ENCODE data around the gene FOXJ1.
"Not testable (repeated sequence)": the region's sequence is repeated elsewhere in the genome, so short reads cannot be mapped to it uniquely, and the experiment has no call there.

Gene FOXJ1, protein sequence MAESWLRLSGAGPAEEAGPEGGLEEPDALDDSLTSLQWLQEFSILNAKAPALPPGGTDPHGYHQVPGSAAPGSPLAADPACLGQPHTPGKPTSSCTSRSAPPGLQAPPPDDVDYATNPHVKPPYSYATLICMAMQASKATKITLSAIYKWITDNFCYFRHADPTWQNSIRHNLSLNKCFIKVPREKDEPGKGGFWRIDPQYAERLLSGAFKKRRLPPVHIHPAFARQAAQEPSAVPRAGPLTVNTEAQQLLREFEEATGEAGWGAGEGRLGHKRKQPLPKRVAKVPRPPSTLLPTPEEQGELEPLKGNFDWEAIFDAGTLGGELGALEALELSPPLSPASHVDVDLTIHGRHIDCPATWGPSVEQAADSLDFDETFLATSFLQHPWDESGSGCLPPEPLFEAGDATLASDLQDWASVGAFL

GRCh38 chr17:76141212-76142038 is at the start of gene FOXJ1:
Gene FOXJ1 (minus strand): TSS chr17:76141245. CDS start chr17:76140395, 850 bp downstream.
- DNase-seq: peak; percentile 89

- DNase-seq: no peak
Measured at GRCh38 chr17:76189741-76190140, 48.7 kb upstream of the FOXJ1 start.

- DNase-seq: no peak
Measured at GRCh38 chr17:76189247-76189646, 48.2 kb upstream of the FOXJ1 start.

DNA sequence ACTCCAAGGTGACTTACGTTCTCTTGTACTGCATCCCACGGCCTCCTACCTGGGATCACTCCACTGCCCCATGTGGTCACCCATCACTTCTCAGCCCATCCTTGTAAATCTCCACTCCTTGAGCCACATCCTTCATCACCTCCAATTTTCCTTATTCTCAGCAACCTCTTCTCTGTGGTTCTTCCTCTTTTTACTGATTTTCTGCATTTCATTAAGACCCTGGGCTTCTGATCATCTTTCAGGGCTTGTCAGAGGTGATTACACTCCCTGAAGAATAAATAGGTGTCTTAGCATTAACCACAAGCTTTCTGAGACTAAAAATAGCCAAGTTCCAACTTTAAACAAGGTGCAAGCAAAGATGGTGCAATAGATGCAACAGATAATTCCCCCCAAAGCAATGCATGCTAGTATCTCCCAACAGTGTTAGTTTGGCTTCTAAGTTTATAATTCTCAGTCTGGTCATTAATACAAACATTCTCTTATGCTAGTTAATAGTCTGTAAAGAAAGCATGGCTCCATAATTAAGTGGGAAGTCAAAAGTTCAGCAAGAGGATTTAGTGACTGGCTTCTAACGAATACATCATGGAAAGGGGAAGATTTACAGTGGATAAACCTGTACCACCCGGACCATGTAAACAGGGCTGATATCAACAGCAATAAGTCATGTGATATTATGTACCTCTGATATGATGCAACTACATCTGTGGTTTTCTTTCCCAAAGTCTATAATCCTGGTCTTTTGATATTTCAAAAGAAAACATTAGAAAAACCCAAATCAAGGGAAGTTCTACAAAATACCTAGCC is 47.4 kb upstream of the FOXJ1 start:
- no peak for DNase-seq

GRCh38 chr17:76186774-76187173 is 45.7 kb upstream of the FOXJ1 start:
- DNase-seq: not testable (repeated sequence)

DNA sequence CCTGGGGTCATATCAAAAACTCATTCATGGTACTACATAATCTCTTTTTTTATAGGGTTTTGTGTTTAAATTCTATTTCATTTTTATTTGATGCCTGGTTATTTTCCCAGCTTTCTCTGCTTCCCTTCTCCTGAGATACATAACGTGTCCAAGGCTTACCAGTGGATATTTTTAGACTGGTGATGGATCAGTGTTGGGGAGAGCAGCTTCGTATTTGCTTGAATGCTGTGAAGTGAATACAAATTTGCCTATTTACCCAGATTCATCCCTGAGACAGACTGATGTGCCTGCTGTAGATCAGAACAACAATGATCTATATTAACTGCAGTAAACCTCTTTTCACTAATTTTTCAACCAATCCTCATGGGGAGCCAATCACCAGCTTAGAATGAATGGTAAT is 43.2 kb upstream of the FOXJ1 start:
- no peak for DNase-seq

DNA sequence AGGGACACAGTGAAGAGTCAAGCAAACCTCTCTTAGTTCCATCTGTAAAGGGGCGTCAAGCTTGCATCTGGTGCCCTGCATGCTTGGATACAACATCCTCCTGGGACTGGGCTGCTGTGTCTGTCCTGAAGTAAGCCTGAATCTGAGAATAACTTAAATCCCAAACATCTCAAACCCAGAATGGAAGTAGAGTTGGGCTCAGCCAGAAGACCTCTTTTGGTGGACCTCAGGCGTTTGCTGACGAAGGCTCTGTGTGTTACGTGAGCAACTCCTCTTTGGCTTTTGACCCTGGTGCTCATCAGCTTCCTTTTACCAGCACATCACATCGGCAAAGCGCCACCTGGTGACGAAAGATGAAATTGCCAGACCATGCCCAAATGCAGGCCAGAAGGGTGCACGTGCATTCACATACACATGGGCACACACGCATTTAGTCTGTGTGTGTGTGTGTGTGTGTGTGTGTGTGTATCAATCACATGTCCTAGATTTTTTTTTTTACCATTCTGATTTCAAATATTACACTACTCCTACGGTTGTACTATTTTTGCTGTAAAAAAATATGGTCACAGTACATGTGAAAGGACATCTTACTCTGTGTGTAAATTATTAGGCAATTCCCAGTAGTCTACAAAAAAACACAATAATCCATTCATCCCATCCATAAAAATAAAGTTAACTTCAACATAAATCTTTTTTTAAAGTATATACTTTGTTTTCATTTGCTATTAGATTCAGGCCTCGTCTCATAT is 41.1 kb upstream of the FOXJ1 start:
- DNase-seq: peak; percentile 97

- DNase-seq: peak; percentile 45
Measured at GRCh38 chr17:76179496-76180467, 38.7 kb upstream of the FOXJ1 start.

GRCh38 chr17:76178124-76178523 is 37.1 kb upstream of the FOXJ1 start:
- no peak for DNase-seq

DNA sequence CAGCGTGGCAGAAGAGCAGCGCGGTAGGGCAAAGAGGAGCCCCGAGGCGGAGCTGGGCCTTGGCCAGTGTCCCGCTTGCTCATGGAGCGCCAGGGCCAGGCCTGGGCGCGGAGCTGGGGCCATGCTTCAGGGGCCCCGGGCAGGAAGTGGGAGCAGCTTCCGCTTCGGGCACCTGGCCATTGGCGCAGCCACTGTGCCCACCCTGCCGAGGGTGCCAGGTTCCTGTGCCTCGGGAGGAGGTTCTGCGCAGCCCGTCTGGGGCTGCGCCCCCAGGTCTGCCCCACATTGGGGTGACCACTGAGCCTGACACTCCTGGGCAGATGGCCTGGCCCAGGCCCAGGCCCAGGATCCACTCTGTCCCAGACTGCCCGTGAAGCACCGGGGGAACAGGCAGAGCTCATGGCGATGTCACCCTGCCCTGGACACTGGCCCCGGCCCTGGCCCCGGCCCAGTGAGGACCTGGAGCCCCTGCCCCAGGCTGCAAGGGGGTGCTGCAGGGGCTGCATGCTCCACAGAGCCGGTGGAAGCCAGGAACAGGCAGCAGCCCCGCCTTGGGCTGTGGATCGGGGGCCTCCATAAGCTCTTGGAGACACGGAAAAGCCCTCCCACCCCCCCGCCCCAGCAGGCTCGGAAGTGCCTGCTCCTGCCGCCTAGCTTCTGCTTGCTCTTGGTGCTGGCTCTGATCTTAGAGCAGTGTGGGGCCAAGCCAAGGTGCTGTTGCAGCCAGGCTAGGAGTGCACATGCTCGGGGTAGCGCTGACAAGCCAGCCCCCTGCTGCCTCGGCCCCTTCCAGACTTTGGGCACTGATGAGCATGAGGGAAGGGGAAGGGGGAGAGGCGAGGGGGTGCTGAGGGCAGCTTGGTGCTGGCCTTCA is 35.9 kb upstream of the FOXJ1 start:
- DNase-seq: no peak

GRCh38 chr17:76174037-76174436 is 33.0 kb upstream of the FOXJ1 start:
- no peak for DNase-seq

- DNase-seq: no peak
Measured at GRCh38 chr17:76173474-76173873, 32.4 kb upstream of the FOXJ1 start.

GRCh38 chr17:76171706-76172105 is 30.7 kb upstream of the FOXJ1 start:
- DNase-seq: no peak

GRCh38 chr17:76170114-76170513 is 29.1 kb upstream of the FOXJ1 start:
- no peak for DNase-seq

- no peak for DNase-seq
Measured at GRCh38 chr17:76166906-76167305, 25.9 kb upstream of the FOXJ1 start.

DNA sequence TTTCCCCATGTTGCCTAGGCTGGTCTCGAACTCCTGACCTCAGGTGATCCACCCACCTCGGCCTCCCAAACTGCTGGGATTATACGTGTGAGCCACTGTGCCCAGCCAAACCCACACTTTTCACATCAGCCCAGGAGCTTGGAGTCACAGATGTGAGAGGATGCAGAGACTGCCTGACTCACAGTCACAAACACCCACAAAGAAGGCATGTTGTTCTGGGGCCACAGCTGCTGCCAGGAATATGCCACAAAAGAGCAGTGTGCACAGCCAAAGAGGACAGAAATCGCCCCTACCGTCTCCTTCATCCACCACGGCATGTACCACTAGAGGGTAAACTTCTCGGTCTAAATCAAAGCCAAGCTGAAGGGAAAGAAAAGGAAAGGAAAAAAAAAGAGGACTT is 25.1 kb upstream of the FOXJ1 start:
- peak; percentile 23 for DNase-seq

GRCh38 chr17:76164331-76164730 is 23.3 kb upstream of the FOXJ1 start:
- DNase-seq: no peak

DNA sequence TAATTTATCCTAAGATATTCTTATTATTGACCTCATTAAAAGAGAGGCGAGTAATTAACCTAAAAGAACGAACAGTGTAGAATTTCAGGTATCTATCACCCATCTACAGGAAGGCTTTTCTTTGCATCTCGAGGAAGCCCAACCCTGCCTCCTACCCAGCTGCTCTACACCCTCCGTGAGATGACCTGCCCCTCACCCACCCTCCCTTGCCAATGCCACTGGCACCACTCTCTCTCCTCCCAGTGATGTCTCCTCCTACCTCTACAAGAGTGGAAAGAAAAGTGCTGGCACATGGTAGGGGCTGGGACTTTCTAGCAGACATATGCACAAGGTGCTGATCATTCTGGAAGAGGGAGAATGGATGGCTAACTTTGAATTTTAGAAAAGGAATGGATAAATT is 22.9 kb upstream of the FOXJ1 start:
- DNase-seq: no peak

- DNase-seq: no peak
Measured at GRCh38 chr17:76161619-76162266, 20.7 kb upstream of the FOXJ1 start.
